HG03139 (cell line): ENCODE results near the gene EVC2.

ENCODE experiments used
- ATAC-seq: cut with Tn5 transposase; IDR thresholded peaks from one replicate; pipeline ENCODE4 v1.9.1; 2021; ENCODE audit not compliant: unreplicated experiment

The EVC2 gene

GRCh38 chr4:5526080-5526846 lies 182.1 kb downstream of the EVC2 start:
- ATAC-seq: no peak

- ATAC-seq: no peak
These were observed 183.7 kb downstream of the EVC2 start for GRCh38 chr4:5524446-5525299.

GRCh38 chr4:5517372-5517771 lies 191.0 kb downstream of the EVC2 start:
- no peak for ATAC-seq

GRCh38 chr4:5515646-5516045 lies 192.7 kb downstream of the EVC2 start:
- no peak for ATAC-seq
